ENCODE results near the gene SNX25.
"Not testable (repeated sequence)": the region's sequence is repeated elsewhere in the genome, so short reads cannot be mapped to it uniquely, and the experiment has no call there.

Gene SNX25

DNA sequence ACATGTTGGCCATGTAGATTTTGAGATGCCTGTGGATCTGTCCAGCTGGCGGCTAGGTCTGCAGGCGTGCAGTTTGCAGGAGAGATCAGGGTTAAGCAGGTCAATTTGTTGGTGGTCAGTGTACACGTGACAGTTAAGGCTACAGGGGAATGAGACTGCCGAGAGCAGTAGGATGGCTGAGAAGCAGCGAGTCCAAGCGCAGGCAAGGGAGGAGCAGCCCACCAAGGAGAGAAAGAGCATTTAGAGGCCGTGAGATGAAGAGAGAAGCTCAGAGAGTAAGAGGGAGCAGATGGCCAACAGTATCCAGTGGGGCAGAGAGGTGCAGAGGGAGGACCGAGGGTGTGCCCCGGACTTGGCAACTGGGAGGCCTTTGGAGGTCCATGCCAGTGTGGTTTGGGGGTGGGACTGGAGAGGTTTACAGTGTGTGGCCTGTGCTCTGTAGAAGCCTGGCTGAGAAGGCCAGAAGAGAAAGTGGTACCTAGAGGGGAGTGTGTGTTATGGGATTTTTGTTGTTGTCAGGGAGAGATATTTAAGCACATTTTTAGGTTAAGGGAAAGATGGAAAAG is 18.4 kb downstream of the SNX25 start:
- in situ Hi-C loops (cut with MboI; ENCODE audit: low sequenced_read_pairs): no loop called here

- in situ Hi-C loops (cut with MboI; ENCODE audit: low sequenced_read_pairs): no loop called here
Observed at GRCh38 chr4:185229021-185229818, 19.8 kb downstream of the SNX25 start.

DNA sequence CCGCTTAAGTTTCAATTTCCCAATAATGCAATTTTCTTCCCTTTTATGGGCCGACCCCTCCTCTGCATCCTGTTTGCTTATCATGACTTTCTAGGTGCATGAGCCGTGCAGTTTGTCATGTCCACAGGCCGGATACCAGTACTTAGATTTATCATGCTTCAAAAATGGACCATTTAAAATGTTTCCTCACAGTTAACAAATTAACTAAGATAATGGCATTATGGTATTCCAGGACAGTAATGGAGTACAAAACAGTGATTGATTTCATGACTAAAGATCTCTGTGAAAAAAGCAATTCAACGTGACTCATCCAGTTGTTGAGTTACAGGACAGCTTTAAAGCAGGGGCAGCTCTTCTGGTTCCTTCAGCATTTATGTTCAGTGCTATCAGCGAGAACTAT is 23.0 kb downstream of the SNX25 start:
- in situ Hi-C loops (cut with MboI; ENCODE audit: low sequenced_read_pairs): no loop called here

GRCh38 chr4:185235119-185235842 is 25.9 kb downstream of the SNX25 start:
- in situ Hi-C loops (cut with MboI; ENCODE audit: low sequenced_read_pairs): no loop called here

GRCh38 chr4:185235843-185236503 is 26.6 kb downstream of the SNX25 start:
- in situ Hi-C loops (cut with MboI; ENCODE audit: low sequenced_read_pairs): no loop called here

- in situ Hi-C loops (cut with MboI; ENCODE audit: low sequenced_read_pairs): no loop called here
Observed at GRCh38 chr4:185237175-185237574, 27.8 kb downstream of the SNX25 start.

DNA sequence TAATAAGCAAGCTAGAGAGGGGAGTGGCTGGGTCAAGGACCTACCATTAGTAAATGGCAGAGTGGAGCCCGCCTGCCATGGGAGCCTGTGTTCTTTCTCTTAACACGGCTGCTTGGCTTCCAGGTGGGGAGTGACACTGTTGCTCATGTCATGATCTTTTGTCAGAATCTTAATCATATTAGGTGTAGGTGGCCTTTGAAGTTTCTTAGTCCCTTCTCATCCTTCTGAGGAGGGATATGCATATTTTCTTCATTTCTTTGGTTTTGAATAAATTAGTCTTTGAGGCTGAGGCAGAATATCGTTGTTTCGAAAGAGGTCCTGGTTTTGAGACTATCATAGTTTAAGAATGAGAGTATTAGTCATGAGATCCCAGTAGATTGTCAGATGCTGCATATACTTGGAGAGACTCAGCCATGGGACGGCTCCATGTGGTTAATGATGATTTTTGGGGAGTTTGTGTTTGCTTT is 28.9 kb downstream of the SNX25 start:
- in situ Hi-C loops (cut with MboI; ENCODE audit: low sequenced_read_pairs): no loop called here

DNA sequence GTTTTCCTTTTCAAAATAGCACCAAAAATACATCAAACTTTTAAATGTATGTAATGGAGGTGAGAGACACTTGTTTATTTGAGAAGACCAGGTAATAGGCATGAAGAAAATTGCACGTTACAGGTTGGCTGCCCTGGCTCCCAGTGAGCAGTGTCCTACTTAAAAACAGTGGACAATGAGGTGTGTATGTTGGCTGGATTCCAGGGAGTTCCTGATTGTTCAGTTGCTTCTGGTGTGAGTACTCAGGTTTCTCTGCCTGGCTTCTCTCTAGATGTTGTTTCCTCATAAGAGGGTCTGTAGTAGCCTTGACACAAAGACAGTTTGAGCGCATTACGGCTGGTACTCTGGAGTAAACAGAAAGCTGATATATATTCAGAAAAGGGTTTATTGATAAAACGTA is 29.4 kb downstream of the SNX25 start:
- in situ Hi-C loops (cut with MboI; ENCODE audit: low sequenced_read_pairs): no loop called here

DNA sequence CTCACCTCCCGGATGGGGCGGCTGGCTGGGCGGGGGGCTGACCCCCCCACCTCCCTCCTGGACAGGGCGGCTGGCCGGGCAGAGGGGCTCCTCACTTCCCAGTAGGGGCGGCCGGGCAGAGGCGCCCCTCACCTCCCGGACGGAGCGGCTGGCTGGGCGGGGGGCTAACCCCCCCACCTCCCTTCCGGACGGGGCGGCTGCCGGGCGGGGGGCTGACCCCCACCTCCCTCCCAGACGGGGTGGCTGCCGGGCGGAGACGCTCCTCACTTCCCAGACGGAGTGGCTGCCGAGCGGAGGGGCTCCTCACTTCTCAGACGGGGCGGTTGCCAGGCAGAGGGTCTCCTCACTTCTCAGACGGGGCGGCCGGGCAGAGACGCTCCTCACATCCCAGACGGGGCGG is 31.1 kb downstream of the SNX25 start:
- in situ Hi-C loops (cut with MboI; ENCODE audit: low sequenced_read_pairs): not testable (repeated sequence)

GRCh38 chr4:185242749-185243533 is 33.5 kb downstream of the SNX25 start:
- in situ Hi-C loops (cut with MboI; ENCODE audit: low sequenced_read_pairs): no loop called here

DNA sequence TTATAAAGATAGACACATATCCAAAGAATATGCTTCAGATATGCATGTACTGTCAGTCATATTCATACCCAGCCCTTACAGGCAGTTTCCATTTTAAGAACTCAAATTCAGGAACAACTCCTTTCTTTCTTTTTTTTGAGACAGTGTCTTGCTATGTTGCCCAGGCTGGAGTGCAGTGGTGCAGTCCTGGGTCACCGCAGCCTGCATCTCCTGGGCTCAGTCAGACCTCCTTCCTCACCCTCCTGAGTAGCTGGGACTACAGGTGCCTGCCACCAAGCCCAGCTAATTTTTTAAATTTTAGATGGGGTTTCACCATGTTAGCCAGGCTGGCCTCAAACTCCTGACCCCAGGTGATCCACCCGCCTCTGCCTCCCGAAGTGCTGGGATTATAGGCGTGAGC is 34.5 kb downstream of the SNX25 start:
- in situ Hi-C loops (cut with MboI; ENCODE audit: low sequenced_read_pairs): no loop called here

DNA sequence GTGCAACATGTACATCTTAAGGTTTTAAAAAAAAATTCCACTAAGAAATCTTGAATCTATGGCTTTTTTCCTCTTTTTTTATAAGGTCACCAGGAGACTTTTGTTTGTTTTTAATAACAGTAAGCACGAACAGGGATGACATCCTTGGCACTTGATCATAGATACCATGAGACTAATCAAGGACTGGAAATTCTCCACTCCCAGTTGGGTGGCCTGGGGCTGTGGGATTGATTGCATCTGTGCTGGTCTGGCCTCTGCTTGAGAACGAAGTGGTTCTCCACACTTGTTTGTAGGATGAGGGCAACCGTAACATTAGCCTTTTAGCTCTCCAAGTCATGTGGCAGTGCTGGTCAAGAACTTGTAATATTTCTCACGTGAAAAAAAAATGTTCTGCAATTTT is 35.4 kb downstream of the SNX25 start:
- in situ Hi-C loops (cut with MboI; ENCODE audit: low sequenced_read_pairs): no loop called here

DNA sequence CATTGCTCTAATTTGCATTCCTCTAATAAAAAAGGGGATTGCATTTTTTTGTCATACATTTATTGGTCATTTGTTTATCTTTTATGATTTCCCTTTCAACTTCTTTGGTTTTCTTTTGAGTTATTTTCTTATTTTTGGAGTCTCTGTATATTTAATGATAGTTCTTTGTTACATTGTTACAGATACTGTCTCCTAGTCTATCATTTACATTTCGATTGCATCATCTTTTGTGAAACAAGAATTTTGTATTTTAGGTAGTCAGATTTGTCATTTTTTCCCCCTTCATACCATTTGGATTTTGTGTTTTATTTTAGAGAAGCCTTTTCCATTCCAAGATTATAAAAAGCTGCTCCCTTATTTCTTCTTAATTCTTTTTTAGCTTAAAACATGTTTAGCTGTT is 37.1 kb downstream of the SNX25 start:
- in situ Hi-C loops (cut with MboI; ENCODE audit: low sequenced_read_pairs): no loop called here

DNA sequence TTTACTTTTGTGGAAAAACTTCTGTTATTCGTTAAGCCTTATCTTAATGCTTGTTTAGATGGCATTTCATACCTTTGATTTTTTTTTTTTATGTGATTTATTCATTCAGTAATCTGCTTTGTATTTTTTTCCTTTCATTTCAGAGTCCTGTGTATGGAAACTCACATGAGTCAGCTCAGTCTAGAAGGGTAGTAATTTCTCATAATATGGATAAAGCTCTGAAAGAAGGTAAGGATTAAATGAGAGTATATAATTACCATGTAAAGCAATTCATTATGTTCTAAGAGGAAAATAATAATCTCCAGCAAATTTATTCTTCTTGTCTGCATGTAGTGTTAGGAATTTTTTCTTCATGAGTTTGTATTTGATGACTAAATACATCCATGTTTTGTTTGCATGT is 37.8 kb downstream of the SNX25 start:
- in situ Hi-C loops (cut with MboI; ENCODE audit: low sequenced_read_pairs): no loop called here

DNA sequence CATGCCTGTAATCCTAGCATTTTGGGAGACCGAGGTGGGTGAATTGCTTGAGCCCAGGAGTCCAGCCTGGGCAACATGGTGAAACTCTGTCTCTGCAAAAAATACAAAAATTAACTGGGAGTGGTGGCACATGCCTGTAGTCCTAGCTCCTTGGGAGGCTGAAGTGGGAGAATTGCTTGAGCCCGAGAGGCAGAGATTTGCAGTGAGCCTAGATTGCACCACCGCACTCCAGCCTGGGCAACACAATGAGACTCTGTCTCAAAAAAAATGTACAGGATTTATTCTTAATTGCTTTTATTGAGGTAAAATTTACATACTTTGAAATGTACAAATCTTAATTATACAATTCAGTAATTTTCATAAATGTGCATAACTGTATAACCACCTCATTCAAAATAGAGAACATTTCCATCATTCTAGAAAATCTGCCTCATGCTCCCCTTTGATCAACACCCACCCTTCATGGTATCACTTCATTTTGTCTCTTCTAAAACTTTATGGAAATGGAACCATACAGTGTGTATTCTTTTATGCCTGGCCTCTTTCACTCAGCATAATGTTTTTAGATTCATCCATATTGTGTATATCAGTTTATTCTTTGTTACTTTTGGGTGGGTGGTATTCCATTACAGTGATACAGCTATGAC is 39.1 kb downstream of the SNX25 start:
- in situ Hi-C loops (cut with MboI; ENCODE audit: low sequenced_read_pairs): no loop called here

- in situ Hi-C loops (cut with MboI; ENCODE audit: low sequenced_read_pairs): no loop called here
Observed at GRCh38 chr4:185249105-185249504, 39.7 kb downstream of the SNX25 start.

DNA sequence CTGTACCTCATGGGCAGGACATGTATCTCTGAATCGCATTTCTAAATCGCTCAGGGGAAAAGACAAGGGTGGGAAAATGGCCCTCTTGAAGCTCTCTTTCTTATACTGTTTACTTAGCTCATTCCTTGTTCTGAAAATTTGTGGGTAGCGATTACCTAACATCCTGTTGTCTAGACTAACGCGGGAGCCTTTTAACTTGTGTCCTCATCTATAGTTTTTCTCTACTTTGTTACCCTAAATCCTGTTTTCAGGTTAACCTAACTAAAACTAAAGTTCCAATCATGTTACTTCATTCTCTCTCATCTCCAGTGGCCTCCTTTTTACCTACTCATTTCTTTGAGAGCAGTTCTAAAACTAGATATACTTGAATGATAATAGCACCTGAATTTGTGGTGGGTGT is 45.0 kb downstream of the SNX25 start:
- in situ Hi-C loops (cut with MboI; ENCODE audit: low sequenced_read_pairs): no loop called here

- in situ Hi-C loops (cut with MboI; ENCODE audit: low sequenced_read_pairs): no loop called here
Observed at GRCh38 chr4:185255868-185256267, 46.5 kb downstream of the SNX25 start.

DNA sequence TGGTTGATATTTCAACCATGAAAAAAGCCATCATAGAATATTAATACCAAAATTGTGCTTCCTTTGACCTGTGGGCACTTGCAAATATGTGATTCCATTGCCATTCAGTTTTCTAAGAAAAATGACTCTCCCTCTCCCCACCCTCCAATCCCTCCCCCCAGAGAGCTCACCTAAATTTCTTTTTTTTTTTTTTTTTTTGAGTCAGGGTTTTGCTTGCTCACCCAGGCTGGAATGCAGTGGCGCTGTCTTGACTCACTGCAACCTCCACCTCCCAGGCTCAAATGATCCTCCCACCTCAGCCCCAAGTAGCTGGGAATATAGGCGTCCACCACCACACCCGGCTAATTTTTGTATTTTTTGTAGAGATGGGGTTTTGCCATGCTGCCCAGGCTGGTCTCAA is 47.0 kb downstream of the SNX25 start:
- in situ Hi-C loops (cut with MboI; ENCODE audit: low sequenced_read_pairs): no loop called here

- in situ Hi-C loops (cut with MboI; ENCODE audit: low sequenced_read_pairs): no loop called here
Observed at GRCh38 chr4:185257086-185257485, 47.7 kb downstream of the SNX25 start.
